Stomach (tissue), 9 donors: ENCODE results near the gene TTLL11. TPM values are rescaled to one million over a fixed set of nuclear protein-coding genes. Genes with fewer than 3 reads are reported as not detected.

Experiments
- DNase-seq, 2 donors: peaks; one replicate each; pipeline versions ENCODE4 v3.0.0 to v3.0.0-alpha.2; 2013 to 2019
- H3K27ac ChIP-seq, 5 donors: fragments of 200-600 bp in 4 of 5; sonication (generic) in 4 of 5; one replicate each; pipeline ENCODE4 v1.5.1; 2013 to 2019; ENCODE audit warnings: mild to moderate bottlenecking in 1 of 5, moderate library complexity in 1 of 5
- H3K27me3 ChIP-seq, 3 donors: fragments of 200-600 bp; sonication (generic); one replicate each; pipeline ENCODE4 v1.5.1; 2017 to 2019; ENCODE audit warnings: mixed run types in 1 of 3
- H3K36me3 ChIP-seq, 4 donors: fragments of 200-600 bp; sonication (generic); 1 replicate in 3 of 4; 2 replicates in 1 of 4; pipeline ENCODE4 v1.5.1; 2016 to 2019
- H3K4me1 ChIP-seq, 4 donors: fragments of 200-600 bp; sonication (generic); one replicate each; pipeline ENCODE4 v1.5.1; 2016 to 2019
- H3K4me3 ChIP-seq, 4 donors: fragments of 200-600 bp; sonication (generic) in 3 of 4; one replicate each; pipeline ENCODE4 v1.5.1; 2016 to 2019; ENCODE audit warnings: mild to moderate bottlenecking in 1 of 4
- H3K9me3 ChIP-seq, 4 donors: fragments of 200-600 bp; sonication (generic); one replicate each; pipeline ENCODE4 v1.5.1; 2016 to 2019
- EP300 ChIP-seq: sonication (generic); formaldehyde crosslinking; IDR thresholded peaks from one replicate; pipeline ENCODE4 v1.6.1; 2017; ENCODE audit warnings: antibody characterized with exemption
- POLR2A ChIP-seq, 4 donors: fragments of 450-650 bp; IDR thresholded peaks; one replicate each; pipeline ENCODE4 v1.6.1; 2016; ENCODE audit warnings: antibody characterized with exemption in 4 of 4, control low read depth in 2 of 4, mild to moderate bottlenecking in 1 of 4, moderate library complexity in 1 of 4
- POLR2AphosphoS5 ChIP-seq, 3 donors: sonication (generic); formaldehyde crosslinking; IDR thresholded peaks; one replicate each; pipeline ENCODE4 v1.6.1; 2016; ENCODE audit warnings: antibody characterized with exemption in 3 of 3
- WGBS, 5 donors: extraction: QIAGEN DNeasy Blood & Tissue Kit in 3 of 5; methylation state at CpG; one replicate each; pipeline versions ENCODE4 v1.1.5 to v1.1.7; 2013 to 2018; 5-methylcytosine and 5-hydroxymethylcytosine counted together
- intact Hi-C: fragments of 100-400 bp; cut with DNase I; formaldehyde crosslinking; loops from one replicate; pipeline ENCODE4 v1.15.1; 2023; ENCODE audit warnings: low total_unique reads
- polyA plus RNA-seq, 3 donors: library from polyadenylated mRNA; stranded (reverse); fragments of 200-250 nt; gene quantifications; one replicate each; pipeline ENCODE4 v1.2.3, GENCODE V29; 2013
- total RNA-seq, 5 donors: library from RNA; depleted of rRNA; stranded (reverse); fragments of >200 nt; gene quantifications; one replicate each; pipeline versions ENCODE4 v1.1.0 to v1.2.3, GENCODE V29; 2014 to 2016
- TF ChIP-seq, protein P1 (sequence below), 7 experiments: fragments of 450-650 bp in 4 of 7; fragments of 200-600 bp in 3 of 7; sonication (generic) in 3 of 7; IDR thresholded peaks; one replicate each; pipeline ENCODE4 v1.5.1; 2016 to 2019; ENCODE audit warnings: antibody characterized with exemption in 7 of 7, control low read depth in 2 of 7, mild to moderate bottlenecking in 1 of 7
- donor health status: healthy with polysubstance abuse.
- donor health status: Bipolar disorder and iron deficiency.
- donor health status: healthy.

TTLL11 gene
- total and polyA plus RNA-seq, 8 donors, result 3.6 to 18.2 (median 9.4) TPM

DNA sequence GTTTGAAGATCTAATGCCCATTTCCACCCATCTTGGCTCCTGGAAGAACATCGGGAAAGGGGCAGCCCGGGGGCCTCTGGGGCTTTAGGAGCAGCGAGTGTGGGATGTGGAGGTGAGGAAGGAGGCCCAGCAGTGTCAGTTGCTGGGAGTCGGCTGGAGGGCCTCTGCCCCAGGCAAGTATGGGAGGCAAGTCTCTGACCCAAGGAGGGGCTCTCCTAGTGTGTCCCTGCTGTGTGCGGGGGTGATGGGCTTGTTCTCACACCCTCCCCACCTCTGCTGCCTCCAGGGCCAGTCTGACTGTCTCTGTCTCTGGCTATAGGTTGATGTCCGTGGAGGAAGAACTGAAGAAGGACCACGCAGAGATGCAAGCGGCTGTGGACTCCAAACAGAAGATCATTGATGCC is 312.0 kb downstream of the TTLL11 start:
- Histone ChIP-seq H3K36me3 (peaks cover 50 to 97% (median 94%) of the 10 kb centered on the region in 4 donors), H3K4me1 (peaks cover 5 to 16% (median 8%) of the 10 kb centered on the region in 4 donors), H3K27me3 (no peaks in the 10 kb centered on the region), H3K4me3 (no peak overlapping the region), H3K27ac (no peak overlapping the region), H3K9me3 (peaks cover 0 to 6% (median 0%) of the 10 kb centered on the region in 4 donors)
- TF ChIP-seq POLR2A (IDR thresholded peaks at IDR 0.05) (no peak), POLR2AphosphoS5 (IDR thresholded peaks at IDR 0.05) (no peak), EP300 (no peak)
- peak; percentile 1 to 14 for DNase-seq
- intact Hi-C loops, result no loop called here
- 88 to 97% (median 93%) methylated on average over 8 of the region's 8 CpGs for WGBS, 5 donors

DNA sequence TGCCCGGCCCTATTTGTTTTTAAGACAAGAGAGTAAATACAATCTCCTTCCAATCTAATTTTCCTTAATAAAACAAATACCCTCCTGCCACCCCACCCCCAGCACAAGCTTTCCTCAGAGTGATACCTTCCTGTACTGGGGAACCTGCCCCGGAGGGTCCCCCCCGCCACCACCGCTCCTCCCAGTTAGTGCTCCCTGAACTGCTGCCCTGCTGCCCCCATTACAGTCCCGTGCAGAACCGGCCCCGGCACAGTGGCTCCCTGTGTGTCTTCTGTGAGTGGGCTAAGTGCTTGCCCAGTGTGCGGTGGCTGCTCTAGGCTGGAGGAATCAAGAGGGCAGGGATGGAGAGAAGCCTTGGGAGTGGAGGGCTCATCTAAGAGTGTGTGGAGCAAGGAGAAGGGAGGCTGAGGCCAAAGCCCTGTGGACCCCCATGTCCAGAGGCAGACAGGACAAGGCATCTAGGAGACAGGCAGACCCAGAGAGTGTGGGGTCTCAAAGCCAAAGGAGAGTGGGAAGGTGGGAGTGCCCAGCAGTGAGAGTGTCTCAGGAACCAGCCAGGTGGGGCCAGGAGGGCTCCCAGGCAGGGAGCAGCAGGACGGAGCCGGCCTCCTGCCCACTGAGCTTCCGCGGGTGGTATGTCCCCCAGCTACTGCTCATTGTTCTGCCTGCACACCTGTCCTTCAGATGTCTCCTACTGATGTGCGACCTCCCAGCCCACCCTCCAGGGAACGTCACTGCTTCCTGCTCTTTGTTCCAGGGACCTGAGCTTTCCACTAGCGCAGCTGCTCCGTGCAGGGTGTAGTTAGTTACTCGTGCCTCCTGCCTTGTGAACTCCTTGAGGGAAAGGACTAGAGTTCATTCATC is 312.7 kb downstream of the TTLL11 start:
- Histone ChIP-seq H3K27me3 (no peaks in the 10 kb centered on the region), H3K4me1 (peaks cover 5 to 16% (median 8%) of the 10 kb centered on the region in 4 donors), H3K27ac (peak overlapping the region in 4 of 5 donors; percentile 5 to 58 (median 47)), H3K4me3 (no peak overlapping the region), H3K9me3 (peaks cover 0 to 6% (median 0%) of the 10 kb centered on the region in 4 donors), H3K36me3 (peaks cover 57 to 97% (median 94%) of the 10 kb centered on the region in 4 donors)
- TF ChIP-seq POLR2A (IDR thresholded peaks at IDR 0.05), result no peak
- TF ChIP-seq POLR2AphosphoS5 (IDR thresholded peaks at IDR 0.05), result no peak
- TF ChIP-seq, protein P1, sequence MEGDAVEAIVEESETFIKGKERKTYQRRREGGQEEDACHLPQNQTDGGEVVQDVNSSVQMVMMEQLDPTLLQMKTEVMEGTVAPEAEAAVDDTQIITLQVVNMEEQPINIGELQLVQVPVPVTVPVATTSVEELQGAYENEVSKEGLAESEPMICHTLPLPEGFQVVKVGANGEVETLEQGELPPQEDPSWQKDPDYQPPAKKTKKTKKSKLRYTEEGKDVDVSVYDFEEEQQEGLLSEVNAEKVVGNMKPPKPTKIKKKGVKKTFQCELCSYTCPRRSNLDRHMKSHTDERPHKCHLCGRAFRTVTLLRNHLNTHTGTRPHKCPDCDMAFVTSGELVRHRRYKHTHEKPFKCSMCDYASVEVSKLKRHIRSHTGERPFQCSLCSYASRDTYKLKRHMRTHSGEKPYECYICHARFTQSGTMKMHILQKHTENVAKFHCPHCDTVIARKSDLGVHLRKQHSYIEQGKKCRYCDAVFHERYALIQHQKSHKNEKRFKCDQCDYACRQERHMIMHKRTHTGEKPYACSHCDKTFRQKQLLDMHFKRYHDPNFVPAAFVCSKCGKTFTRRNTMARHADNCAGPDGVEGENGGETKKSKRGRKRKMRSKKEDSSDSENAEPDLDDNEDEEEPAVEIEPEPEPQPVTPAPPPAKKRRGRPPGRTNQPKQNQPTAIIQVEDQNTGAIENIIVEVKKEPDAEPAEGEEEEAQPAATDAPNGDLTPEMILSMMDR (IDR thresholded peaks at IDR 0.05), result no peak
- TF ChIP-seq EP300, result no peak
- 79 to 83% (median 80%) methylated on average over 15 to 17 of the region's 17 CpGs for whole genome bisulfite sequencing, 5 donors
- peak; percentile 4 to 20 for DNase-seq
- intact Hi-C loops, result no loop called here

DNA sequence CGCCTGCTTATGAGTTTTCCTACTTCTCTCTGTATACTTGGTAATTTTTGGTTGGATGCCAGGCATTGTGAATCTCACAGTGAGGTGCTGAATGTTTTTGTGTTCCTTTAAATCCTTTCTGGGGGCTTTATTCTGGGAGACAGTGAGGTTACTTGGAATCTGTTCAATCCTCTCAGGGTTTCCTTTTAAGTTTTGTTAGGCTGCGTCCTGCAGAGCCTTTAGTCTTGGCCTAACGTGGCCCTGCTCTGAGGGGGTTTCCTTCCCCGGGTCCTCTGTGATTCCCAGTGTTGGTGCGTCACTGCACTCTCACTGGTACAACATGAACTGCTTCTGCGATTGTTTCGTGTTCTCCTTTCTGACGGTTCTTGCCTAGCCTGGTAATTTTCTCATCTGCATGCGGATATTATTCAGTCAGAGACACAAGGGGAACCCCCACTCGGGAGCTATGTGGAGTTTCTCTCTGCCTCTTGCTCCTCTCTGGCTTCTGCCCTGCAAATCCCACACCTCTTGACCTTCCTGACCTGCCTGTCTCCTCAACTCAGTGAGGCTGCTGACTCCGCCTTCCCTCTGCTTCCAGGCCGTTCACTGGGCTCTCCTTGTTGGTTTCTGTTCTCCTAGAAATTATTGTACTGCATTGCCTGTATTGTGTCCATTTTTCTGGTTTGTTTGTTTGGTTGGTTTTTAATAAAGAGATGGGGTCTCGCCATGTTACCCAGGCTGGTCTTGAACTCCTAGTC is 313.6 kb downstream of the TTLL11 start:
- WGBS, 5 donors, result 73 to 87% (median 83%) methylated on average over 13 of the region's 13 CpGs
- peaks cover 53 to 97% (median 94%) of the 10 kb centered on the region in 4 donors for H3K36me3 ChIP-seq
- no peaks in the 10 kb centered on the region for H3K27me3 ChIP-seq
- peaks cover 0 to 6% (median 0%) of the 10 kb centered on the region in 4 donors for H3K9me3 ChIP-seq
- no peak overlapping the region for H3K4me3 ChIP-seq
- peaks cover 5 to 16% (median 8%) of the 10 kb centered on the region in 4 donors for H3K4me1 ChIP-seq
- peak in 1 of 2 donors; percentile 37 for DNase-seq
- TF ChIP-seq POLR2A (IDR thresholded peaks at IDR 0.05) (no peak), POLR2AphosphoS5 (IDR thresholded peaks at IDR 0.05) (peak in 1 of 3 donors; percentile 4), EP300 (peak; percentile 63)
- TF ChIP-seq, protein P1 (IDR thresholded peaks at IDR 0.05), result no peak
- H3K27ac ChIP-seq, result peak overlapping the region in 4 of 5 donors; percentile 5 to 58 (median 47)
- intact Hi-C loops, result no loop called here

DNA sequence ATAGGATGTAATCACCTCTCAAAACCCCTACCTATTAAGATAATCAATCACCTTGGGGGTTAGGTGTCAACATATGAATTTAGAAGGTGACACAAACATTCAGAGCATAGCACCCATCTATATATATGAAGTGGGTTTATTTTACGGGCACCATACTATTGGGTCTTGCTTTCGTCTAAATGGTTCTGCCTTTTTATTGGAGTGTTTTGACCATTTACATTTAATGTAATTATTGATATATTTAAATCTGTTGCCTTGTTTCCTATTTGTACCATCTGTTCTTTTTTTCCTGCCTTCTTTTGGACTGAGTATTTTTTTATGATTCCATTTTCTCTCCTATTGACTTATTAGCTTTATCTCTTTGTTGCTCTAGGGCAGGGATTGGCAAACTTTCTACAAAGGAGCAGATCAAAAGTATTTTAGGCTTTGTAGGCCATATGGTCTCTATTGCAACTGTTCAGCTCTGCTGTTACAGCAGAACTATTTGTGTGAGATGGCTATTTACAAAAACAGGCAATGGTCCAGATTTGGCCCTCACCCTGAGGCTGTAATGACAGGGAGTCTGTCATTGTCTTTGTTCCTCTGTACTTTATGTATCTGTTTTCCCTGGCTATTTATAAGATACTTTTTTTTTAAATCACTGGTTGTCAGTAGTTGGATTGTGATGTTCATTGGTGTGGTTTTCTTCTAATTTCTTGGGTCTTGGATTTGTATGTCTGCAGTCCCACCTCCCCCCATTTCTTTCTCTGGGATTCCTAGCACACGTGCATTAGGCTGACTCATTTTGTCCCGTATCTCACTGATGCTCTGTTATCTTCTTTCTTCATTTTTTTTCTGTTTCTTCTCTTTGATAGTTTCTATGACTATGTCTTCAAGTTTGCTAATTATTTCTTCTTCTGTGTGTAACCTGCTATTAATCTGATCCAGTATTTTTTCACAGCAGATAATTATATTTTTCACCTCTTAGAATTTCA is 314.6 kb downstream of the TTLL11 start:
- Histone ChIP-seq H3K4me1 (peaks cover 5 to 16% (median 8%) of the 10 kb centered on the region in 4 donors), H3K9me3 (peaks cover 0 to 6% (median 0%) of the 10 kb centered on the region in 4 donors), H3K27me3 (no peaks in the 10 kb centered on the region), H3K4me3 (no peak overlapping the region), H3K27ac (peak overlapping the region in 2 of 5 donors; percentile 4 to 58), H3K36me3 (peaks cover 54 to 97% (median 94%) of the 10 kb centered on the region in 4 donors)
- DNase-seq, result no peak
- TF ChIP-seq, protein P1 (IDR thresholded peaks at IDR 0.05), result no peak
- TF ChIP-seq POLR2AphosphoS5 (IDR thresholded peaks at IDR 0.05) (no peak), POLR2A (IDR thresholded peaks at IDR 0.05) (no peak), EP300 (no peak)
- intact Hi-C loops, result no loop called here
- 88 to 90% (median 89%) methylated on average over 4 of the region's 4 CpGs for WGBS, 5 donors
